Fibroblast of mammary gland (primary cell): Measurements from ENCODE around the gene OTUD5.

Experiments used
- DNase-seq: peaks from one replicate; pipeline ENCODE4 v3.0.0-alpha.2; 2010; ENCODE audit warnings: low read depth
- H3K4me3 ChIP-seq: 2 replicates; pipeline ENCODE4 v1.5.1; 2011; ENCODE audit warnings: low read depth, mild to moderate bottlenecking, low read length, moderate library complexity; ENCODE audit not compliant: control insufficient read depth
- TF ChIP-seq, protein P1 (sequence below): conservative IDR thresholded peaks from 2 replicates; pipeline ENCODE4 v1.5.1; 2011; ENCODE audit warnings: low read depth, low read length, inconsistent platforms; ENCODE audit not compliant: control insufficient read depth, insufficient read depth

The OTUD5 gene

DNA sequence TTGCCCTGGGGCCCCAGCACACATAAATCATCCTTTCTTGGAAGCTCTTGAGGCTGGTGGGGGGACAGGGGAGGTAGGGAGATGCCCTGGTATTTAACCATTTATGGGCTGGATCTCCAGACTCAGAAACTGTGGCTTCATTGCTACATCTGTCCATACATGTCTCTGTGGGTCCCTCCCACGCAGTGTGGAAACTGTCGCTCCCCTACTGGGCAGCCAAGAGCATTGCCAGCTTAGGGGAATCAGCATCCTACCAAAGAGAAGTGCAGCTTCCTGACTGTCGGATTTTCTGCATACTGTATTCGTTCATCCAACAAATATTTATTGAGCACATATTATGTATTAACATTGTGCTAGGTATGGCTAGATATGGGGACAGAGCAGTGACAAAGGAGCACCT lies 41.0 kb upstream of the OTUD5 start:
- TF ChIP-seq, protein P1, sequence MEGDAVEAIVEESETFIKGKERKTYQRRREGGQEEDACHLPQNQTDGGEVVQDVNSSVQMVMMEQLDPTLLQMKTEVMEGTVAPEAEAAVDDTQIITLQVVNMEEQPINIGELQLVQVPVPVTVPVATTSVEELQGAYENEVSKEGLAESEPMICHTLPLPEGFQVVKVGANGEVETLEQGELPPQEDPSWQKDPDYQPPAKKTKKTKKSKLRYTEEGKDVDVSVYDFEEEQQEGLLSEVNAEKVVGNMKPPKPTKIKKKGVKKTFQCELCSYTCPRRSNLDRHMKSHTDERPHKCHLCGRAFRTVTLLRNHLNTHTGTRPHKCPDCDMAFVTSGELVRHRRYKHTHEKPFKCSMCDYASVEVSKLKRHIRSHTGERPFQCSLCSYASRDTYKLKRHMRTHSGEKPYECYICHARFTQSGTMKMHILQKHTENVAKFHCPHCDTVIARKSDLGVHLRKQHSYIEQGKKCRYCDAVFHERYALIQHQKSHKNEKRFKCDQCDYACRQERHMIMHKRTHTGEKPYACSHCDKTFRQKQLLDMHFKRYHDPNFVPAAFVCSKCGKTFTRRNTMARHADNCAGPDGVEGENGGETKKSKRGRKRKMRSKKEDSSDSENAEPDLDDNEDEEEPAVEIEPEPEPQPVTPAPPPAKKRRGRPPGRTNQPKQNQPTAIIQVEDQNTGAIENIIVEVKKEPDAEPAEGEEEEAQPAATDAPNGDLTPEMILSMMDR: no peak
- DNase-seq: no peak
- H3K4me3 ChIP-seq: no peak overlapping the region

DNA sequence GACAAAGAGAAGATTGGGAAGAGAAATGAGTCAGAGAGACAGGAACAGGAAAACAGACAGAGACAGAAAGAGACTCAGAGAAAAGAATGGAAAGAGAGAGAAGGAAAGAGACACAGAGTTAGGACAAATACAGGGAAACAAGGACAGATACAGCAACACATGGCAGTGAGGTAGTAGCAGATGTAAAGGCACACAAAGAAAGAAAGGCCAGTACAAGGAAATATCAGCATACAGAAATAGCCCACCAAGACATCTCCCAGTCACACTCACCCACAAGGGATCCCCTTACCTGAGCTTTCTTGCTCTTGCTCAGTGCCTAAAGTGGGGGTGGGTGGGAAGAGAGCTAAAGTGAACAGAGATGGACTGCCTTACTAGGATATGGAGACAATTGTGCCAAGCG lies 40.5 kb upstream of the OTUD5 start:
- TF ChIP-seq, protein P1: no peak
- H3K4me3 ChIP-seq: no peak overlapping the region
- no peak for DNase-seq

DNA sequence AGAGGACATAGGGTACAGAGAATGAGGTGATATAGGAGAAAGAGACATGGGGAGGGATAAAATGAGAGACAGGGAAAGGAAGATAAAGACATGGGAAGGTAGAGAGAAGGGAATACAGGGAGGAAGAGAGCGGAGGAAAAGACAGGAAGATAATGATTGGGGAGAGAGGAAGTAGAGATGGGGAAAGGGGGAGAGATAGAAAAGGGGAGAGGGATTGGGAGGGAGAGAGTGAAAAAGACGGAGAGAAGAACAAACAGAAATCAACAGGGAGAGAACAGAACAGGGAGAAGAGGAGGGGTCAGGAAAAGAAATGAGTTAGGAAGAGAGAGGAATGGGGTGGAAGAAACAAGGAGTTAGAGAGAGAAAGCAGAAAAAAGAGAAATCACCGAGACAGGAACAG lies 40.0 kb upstream of the OTUD5 start:
- H3K4me3 ChIP-seq: no peak overlapping the region
- TF ChIP-seq, protein P1: no peak
- DNase-seq: no peak

DNA sequence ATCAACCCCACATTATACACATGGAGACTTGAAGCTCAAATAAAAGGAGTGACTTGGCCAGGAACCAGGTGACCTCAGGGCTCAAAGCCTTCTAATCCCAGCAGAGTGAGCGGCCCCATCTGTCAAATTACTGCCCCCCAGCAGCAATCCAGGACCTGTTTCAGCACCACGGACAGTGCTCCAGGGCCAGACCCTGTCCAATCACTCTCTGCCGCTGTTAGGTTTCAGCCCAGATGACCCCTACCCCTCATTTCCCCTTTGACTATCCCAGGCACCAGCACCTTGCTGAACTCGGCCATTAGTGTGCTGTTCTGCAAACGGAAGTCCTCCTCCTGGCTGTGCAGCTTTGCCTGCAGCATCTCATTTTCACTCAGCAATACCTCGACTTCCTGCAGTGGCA lies 39.6 kb upstream of the OTUD5 start:
- no peak overlapping the region for H3K4me3 ChIP-seq
- TF ChIP-seq, protein P1: no peak
- DNase-seq: no peak

DNA sequence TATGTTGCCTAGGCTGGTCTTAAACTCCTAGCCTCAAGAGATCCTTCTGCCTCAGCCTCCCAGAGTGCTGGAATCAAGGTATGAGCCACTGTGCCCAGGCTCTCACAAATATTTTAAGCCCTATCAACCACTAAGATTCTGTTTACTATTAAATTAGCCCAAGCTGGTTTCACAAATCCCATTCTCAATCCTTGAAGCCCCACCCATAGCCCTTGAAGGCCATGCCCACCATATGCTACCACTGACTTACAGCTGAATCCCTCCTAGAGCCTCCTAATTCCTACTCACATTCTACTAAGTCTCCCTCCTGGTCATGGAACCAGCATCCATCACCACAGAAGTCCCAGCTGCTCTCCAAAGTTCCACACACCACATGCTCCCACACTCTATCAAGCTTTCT lies 34.9 kb upstream of the OTUD5 start:
- TF ChIP-seq, protein P1: no peak
- no peak overlapping the region for H3K4me3 ChIP-seq
- no peak for DNase-seq

DNA sequence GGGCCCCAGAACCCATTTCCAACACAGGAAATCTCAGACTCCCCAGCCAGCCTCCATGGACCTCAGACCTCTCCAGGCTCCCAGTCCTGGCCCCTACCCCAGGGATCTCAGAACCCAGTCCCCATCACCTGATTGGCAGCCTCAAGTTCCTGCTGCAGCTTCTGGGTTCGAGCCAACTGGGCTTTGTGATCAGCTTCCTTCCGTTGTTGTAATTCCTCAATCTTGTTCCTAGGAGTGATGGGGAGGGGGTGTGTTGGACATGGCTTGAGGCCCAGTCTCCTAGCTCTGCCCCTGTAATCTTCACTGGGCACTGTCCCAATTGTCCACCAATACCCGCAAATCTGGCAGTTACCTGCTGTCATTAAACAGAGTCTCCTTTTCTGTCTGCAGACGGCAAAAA lies 32.1 kb upstream of the OTUD5 start:
- H3K4me3 ChIP-seq: no peak overlapping the region
- TF ChIP-seq, protein P1: no peak
- no peak for DNase-seq

DNA sequence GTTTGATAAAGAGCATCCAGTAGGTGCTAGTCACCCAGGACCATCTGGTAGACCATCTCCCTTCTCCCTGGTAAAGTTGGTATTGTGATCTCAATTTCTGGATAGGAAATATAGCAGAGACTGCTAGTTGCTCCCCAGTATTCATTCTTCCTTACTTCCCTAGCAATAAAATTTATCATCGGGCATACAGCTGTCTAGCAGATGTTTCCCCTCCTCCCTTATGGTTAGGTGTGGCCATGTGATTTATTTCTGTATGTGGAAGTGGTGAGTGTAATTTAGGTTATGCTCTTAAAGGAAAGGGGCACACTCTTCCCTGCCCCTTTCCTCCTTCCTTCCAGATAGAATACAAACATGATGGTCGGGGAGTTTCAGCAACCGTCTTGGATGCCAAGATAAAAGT lies 26.5 kb upstream of the OTUD5 start:
- DNase-seq: no peak
- no peak overlapping the region for H3K4me3 ChIP-seq
- TF ChIP-seq, protein P1: no peak
